ENCODE data around the gene PLXNB2.

Gene PLXNB2

DNA sequence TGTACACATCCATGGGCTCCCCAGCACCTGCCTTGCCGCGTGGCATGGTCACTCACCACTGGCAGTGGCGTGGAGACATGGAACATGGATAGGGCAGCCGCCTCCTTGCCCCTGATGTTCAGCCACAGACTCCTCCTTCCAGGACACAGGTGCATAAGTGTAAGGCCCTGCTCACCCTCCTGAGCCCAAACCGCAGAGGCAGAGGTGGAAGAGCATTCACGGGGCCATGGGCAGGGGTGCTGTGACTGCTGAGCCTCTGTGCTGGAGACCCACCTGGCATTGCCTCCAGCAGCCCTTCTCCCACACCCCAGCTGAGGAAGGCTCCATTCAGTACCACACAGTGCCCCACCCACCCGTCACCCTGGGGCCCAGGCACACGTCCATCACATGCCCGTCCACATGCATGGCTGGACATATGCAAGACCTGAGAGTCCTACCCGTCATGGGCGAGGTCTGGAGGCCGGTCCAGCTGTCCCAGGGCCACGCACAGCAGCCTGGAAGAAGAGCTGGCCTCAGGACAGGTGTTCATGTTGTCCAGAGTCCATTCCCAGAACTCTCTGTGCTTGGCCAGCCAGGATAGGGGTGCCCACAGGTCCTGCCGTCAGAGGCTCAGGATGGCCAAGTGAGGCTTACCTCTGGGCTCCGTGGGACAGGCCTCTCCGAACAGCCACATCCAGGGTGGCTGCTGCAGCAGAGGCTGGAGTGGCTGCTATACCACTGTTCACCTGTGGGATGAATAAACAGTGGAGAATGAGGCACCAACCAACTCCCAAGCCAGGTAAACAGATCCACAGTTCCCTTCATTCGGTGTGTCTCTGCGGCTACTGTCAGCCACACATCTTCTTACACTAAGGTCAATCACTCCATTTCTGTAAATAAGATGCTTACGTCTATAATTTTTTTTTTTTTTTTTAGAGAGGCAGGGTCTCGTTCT, 60.9 kb downstream of the PLXNB2 start:
- no peak overlapping the region for H3K4me3 ChIP-seq (ENCODE audit: low read depth, low read length)
- no peak for DNase-seq (ENCODE audit: low read depth)

DNA sequence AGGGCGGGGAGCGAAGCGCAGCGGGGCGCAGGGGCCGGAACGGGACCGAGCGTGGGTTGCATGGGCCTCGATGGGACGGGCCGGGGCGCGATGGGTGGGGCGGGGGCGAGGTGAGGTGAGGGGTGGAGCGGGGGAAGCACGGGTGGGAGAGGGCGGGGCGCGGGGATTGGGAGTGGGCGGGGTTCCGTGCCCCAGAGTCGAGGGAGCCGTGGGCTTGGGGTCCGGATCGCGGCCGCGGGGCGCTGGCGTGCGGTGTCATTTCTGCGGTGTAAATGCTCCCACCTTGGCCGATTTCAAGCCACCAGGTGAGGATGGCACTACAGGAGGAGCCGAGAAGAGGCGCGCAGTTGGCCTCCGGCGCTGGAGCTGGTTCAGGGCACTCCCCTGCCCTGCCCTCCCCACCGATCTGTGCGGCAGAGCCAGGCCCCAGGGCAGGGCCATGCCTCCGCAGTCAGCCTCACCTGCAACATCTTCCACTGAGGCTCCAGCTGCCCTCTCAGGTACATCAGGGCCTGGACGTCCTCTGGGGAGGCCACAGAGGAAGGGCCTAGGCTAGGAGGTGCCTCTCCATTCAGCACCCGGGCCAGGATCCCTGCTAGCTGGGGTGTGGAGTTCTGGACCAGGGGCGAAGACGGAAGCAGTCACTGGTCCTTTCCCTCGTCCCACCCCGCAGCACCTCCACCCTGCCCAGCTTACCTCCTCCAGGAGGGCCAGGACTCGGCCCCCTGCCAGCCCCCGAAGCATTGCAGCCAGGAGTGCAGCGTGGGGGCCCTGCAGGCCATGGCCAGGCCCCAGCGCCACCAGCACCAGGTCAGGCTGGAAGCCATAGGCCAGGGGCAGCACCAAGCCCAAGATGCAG, 62.0 kb downstream of the PLXNB2 start:
- DNase-seq (ENCODE audit: low read depth): no peak
- H3K4me3 ChIP-seq (ENCODE audit: low read depth, low read length): peak overlapping the region; percentile 98

GRCh38 chr22:50244420-50245213, 62.8 kb downstream of the PLXNB2 start, which contains the start of gene TUBGCP6:
Gene TUBGCP6 (minus strand): TSS chr22:50245023. CDS start chr22:50244459, 564 bp downstream.
- peak; percentile 63 for DNase-seq (ENCODE audit: low read depth)

GRCh38 chr22:50243685-50244419, 63.6 kb downstream of the PLXNB2 start:
- H3K4me3 ChIP-seq (ENCODE audit: low read depth, low read length): peak overlapping the region; percentile 98

More at GRCh38 chr22:50244420-50245213, 62.8 kb downstream of the PLXNB2 start, which contains the start of gene TUBGCP6:
- peak within 1 kb of the TSS; percentile 98 for H3K4me3 ChIP-seq (ENCODE audit: low read depth, low read length)

DNA sequence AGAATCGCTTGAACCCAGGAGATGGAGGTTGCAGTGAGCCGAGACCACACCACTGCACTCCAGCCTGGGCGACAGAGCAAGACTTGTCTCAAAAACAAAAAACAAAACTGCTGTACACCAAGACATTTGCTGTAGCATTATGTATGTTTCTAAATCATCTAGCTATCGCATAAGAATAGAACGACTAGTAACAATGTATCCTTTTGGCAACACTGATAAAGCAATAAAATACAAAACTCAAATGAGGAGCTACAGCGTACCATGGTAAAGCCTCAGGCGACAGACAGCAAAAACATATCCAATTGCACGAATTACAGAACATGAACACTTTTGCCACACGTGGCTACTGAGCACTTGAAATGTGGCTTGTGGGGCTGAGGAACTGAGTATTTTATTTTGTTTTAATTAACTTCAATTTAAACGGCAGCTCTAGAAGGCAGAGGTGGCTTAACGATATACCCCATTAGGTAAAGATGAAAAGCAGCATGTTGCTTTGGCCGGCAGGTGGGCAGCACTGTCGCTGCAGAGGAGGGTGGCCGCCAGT, 65.0 kb downstream of the PLXNB2 start:
- H3K4me3 ChIP-seq (ENCODE audit: low read depth, low read length): peak overlapping the region; percentile 98
- DNase-seq (ENCODE audit: low read depth): no peak

More at GRCh38 chr22:50243685-50244419, 63.6 kb downstream of the PLXNB2 start:
- no peak for DNase-seq (ENCODE audit: low read depth)

DNA sequence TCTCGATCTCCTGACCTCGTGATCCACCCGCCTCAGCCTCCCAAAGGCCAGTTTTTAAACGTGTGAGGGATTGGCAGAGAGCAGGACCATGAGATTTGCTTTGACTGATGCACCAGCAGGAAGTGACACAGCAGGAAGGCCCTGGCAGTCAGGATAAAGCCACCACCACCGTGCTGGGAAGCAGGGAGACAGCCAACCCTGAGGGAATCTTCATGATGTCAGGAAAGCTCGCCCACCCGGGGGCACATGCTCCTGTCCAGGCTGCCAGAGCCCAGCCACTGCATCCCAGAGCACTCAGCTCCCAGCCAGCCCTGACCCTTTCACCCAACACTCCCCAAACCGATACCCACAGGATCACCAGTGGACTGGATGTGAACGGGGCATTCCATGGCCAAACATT, 68.7 kb downstream of the PLXNB2 start:
- DNase-seq (ENCODE audit: low read depth): no peak
- no peak overlapping the region for H3K4me3 ChIP-seq (ENCODE audit: low read depth, low read length)

GRCh38 chr22:50236731-50237409, 70.6 kb downstream of the PLXNB2 start:
- no peak for DNase-seq (ENCODE audit: low read depth)
- H3K4me3 ChIP-seq (ENCODE audit: low read depth, low read length): no peak overlapping the region

DNA sequence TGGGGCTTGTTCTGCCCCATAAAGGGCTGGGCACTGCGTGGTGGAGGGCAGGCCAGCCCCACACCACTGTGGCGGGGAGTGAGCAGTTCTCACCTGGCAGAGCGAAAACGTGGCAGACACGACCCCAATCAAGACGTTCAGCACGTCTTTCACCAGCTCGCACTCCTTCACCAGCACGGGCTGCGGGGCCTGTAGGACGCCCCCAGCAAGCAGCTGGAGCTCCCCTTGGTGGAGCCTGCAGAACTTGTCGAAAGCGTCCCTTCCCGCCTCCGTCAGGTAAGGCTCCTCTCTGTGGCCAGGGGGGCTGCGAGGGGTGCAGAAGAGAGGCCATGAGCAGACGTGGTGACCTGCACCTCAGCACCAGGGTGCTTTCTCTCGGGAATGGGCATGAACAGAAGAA, 74.2 kb downstream of the PLXNB2 start:
- H3K4me3 ChIP-seq (ENCODE audit: low read depth, low read length): no peak overlapping the region
- no peak for DNase-seq (ENCODE audit: low read depth)

GRCh38 chr22:50232481-50233151, 74.8 kb downstream of the PLXNB2 start:
- no peak overlapping the region for H3K4me3 ChIP-seq (ENCODE audit: low read depth, low read length)
- no peak for DNase-seq (ENCODE audit: low read depth)

- no peak overlapping the region for H3K4me3 ChIP-seq (ENCODE audit: low read depth, low read length)
- no peak for DNase-seq (ENCODE audit: low read depth)
Measured at GRCh38 chr22:50229370-50229769, 78.1 kb downstream of the PLXNB2 start.

DNA sequence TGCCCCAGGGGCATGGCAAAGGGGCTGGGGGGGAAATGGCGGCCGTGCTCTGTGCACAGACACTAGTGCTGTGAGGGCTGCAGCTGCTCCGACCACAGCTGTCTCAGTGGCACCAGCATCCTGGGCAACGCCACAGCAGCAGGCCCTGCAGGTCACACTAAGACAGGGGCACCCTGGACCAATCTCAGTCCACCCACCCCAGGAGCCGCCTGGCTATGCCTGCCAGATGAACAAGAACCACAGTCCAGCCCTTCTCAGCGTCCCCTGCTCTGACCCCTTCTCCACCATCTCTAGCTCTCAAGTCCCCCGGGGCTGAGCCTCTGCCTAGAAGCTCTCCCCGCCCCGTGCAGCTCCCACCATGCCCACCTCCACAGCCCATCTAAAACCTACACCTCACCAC, 79.1 kb downstream of the PLXNB2 start:
- no peak overlapping the region for H3K4me3 ChIP-seq (ENCODE audit: low read depth, low read length)
- no peak for DNase-seq (ENCODE audit: low read depth)

GRCh38 chr22:50227579-50228215, 79.7 kb downstream of the PLXNB2 start:
- H3K4me3 ChIP-seq (ENCODE audit: low read depth, low read length): no peak overlapping the region
- no peak for DNase-seq (ENCODE audit: low read depth)

GRCh38 chr22:50226875-50227165, 80.6 kb downstream of the PLXNB2 start:
- no peak overlapping the region for H3K4me3 ChIP-seq (ENCODE audit: low read depth, low read length)
- DNase-seq (ENCODE audit: low read depth): no peak

DNA sequence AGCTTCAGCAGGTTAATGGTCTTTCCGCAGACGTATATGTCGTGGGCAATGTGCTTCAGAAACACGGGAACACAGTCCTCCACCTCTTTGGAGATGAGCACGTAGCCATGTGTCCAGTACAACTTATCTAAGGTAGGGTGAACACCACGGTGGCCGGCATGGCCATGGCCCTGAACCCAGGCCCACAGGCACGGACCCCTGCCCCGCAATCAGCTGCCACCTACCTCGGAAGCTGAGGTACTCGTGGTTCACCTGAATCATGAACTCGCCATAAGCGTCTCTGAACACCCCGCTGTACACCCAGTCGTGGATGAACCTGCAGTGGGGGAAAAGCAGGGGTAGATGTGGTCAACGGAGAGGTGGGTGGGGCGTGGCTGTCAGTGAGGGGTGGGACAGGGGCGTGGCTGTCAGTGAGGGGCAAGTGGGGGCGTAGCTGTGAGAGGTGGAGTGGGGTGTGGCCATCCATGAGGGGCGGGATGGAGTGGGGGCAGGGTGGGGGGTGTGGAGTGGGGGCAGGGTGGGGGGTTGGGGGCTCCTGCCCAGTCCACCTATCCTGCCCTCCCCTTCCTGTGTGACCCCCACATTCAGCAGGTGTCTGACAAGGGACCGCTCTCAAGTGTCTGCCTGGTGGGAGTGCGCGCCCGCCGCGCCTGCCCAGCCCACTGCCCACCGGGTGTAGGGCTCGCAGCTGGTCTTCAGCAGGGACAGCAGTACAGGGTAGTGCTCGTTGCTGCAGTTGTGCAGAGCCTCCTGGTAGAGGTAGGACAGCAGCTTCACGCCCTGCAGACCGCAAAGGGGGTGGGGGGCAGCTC, 81.2 kb downstream of the PLXNB2 start:
- DNase-seq (ENCODE audit: low read depth): no peak
- no peak overlapping the region for H3K4me3 ChIP-seq (ENCODE audit: low read depth, low read length)

- no peak for DNase-seq (ENCODE audit: low read depth)
- H3K4me3 ChIP-seq (ENCODE audit: low read depth, low read length): no peak overlapping the region
Measured at GRCh38 chr22:50225200-50225969, 82.1 kb downstream of the PLXNB2 start.

Measured in skeletal muscle cell (primary cell).